ENCODE measurements around the gene MOXD1.

DNA sequence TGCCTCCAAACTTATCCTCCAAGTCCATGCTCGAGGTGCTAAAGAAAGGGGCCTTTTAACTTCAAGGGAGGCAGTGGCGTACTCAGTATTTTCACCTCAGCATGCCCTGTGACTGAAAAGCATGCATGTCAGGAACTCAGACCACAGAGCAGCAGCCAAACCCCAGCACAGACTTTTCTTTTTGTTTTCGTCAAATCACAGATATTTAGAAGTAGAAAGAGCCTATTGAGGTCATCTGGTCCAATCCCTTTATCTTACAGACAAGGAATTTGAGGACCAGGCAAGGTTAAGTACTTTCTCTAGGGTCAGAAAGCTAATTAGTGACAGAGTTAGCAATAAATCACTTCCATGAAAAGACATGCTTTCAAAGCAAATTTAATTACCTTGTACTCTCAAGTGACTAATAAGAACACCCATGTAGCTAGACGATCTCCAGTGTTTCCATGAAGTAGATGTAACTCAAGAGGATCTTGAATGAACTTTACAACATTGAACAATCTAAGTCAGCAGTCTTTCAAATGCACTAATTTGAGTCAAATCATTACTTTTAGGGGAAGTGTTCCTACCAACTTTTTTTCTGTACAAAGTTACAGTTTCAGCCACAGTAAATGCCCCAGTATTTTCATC, 35.9 kb downstream of the MOXD1 start:
- TF ChIP-seq, protein P1, sequence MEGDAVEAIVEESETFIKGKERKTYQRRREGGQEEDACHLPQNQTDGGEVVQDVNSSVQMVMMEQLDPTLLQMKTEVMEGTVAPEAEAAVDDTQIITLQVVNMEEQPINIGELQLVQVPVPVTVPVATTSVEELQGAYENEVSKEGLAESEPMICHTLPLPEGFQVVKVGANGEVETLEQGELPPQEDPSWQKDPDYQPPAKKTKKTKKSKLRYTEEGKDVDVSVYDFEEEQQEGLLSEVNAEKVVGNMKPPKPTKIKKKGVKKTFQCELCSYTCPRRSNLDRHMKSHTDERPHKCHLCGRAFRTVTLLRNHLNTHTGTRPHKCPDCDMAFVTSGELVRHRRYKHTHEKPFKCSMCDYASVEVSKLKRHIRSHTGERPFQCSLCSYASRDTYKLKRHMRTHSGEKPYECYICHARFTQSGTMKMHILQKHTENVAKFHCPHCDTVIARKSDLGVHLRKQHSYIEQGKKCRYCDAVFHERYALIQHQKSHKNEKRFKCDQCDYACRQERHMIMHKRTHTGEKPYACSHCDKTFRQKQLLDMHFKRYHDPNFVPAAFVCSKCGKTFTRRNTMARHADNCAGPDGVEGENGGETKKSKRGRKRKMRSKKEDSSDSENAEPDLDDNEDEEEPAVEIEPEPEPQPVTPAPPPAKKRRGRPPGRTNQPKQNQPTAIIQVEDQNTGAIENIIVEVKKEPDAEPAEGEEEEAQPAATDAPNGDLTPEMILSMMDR (optimal IDR thresholded peaks at IDR 0.05 in 1 of 3, IDR thresholded peaks at IDR 0.05 in 1 of 3, conservative IDR thresholded peaks at IDR 0.05 in 1 of 3; ENCODE audit: extremely low read depth in 1 of 3, insufficient read depth in 2 of 3, low read length in 3 of 3), result no peak
- TF ChIP-seq EZH2 (IDR thresholded peaks at IDR 0.05; ENCODE audit: low read length), result no peak

Measured in keratinocyte (primary cell).